ENCODE data around the gene NELL1.

DNA sequence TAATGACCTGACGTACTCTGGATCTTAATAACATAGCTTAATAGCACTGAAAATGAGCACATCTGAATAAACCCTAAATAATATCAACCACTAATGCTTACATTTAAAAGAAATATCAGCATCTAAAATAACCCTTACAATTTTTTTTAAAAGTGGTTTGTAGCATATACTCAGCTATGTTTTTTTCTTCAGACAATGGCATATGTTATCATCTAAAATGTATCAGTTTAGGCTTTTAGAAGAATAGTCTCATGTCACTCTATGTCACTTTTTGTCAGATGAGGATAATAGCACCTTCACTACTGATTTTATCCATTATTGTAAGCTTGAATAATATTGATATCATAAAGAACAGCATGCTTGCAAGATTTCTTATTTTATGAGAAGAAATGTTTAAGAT is 868.6 kb downstream of the NELL1 start:
- TF ChIP-seq, protein P1, sequence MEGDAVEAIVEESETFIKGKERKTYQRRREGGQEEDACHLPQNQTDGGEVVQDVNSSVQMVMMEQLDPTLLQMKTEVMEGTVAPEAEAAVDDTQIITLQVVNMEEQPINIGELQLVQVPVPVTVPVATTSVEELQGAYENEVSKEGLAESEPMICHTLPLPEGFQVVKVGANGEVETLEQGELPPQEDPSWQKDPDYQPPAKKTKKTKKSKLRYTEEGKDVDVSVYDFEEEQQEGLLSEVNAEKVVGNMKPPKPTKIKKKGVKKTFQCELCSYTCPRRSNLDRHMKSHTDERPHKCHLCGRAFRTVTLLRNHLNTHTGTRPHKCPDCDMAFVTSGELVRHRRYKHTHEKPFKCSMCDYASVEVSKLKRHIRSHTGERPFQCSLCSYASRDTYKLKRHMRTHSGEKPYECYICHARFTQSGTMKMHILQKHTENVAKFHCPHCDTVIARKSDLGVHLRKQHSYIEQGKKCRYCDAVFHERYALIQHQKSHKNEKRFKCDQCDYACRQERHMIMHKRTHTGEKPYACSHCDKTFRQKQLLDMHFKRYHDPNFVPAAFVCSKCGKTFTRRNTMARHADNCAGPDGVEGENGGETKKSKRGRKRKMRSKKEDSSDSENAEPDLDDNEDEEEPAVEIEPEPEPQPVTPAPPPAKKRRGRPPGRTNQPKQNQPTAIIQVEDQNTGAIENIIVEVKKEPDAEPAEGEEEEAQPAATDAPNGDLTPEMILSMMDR (conservative IDR thresholded peaks at IDR 0.05 in 1 of 2, IDR thresholded peaks at IDR 0.05 in 1 of 2; ENCODE audit: extremely low read depth in 1 of 2, insufficient read depth in 1 of 2, low read depth in 1 of 2, low read length in 2 of 2), result no peak
- TF ChIP-seq EZH2 (IDR thresholded peaks at IDR 0.05; ENCODE audit: borderline replicate concordance, low read length), result no peak

All from mammary epithelial cell (primary cell).